ENCODE measurements around the gene LRP1. TPM values are rescaled to one million over a fixed set of nuclear protein-coding genes. Genes with fewer than 3 reads are reported as not detected.

The LRP1 gene
- total and polyA plus RNA-seq, 2 of the 4 experiments (the other 2 are of a cell fraction), result 73.1 to 142 TPM

- TF ChIP-seq RCOR1 (IDR thresholded peaks at IDR 0.05; ENCODE audit: insufficient replicate concordance, low read length) (no peak), RFX5 (IDR thresholded peaks at IDR 0.05; ENCODE audit: low read depth, low read length) (no peak), BHLHE40 (IDR thresholded peaks at IDR 0.05; ENCODE audit: low read depth, low read length) (no peak), MAZ (IDR thresholded peaks at IDR 0.05; ENCODE audit: borderline replicate concordance, low read depth, low read length) (no peak), NFE2L2 (IDR thresholded peaks at IDR 0.05; ENCODE audit: low read depth, low read length) (no peak), MXI1 (IDR thresholded peaks at IDR 0.05; ENCODE audit: borderline replicate concordance, low read depth, low read length) (no peak), CEBPB (IDR thresholded peaks at IDR 0.05; ENCODE audit: low read depth, low read length) (no peak), POLR2A (IDR thresholded peaks at IDR 0.05; ENCODE audit: low read depth, low read length) (no peak)
Observed at GRCh38 chr12:57230381-57231155, 102.3 kb downstream of the LRP1 start (continued).

All from IMR-90 (cell line).